MM.1S (cell line): ENCODE data around the gene BRICD5.

Experiments used
- EZH2 ChIP-seq: fragments of 300-600 bp; sonication (generic); optimal IDR thresholded peaks from 2 replicates; pipeline ENCODE3; 2017; ENCODE audit warnings: low read depth, mild to moderate bottlenecking, antibody characterized with exemption, low read length, mixed read lengths
- EZH2phosphoT487 ChIP-seq: fragments of 300-600 bp; sonication (generic); IDR thresholded peaks from 2 replicates; pipeline ENCODE4 v1.6.1; 2018; ENCODE audit warnings: antibody characterized with exemption, low read length
- TF ChIP-seq, protein P1 (sequence below): fragments of 300-600 bp; sonication (generic); IDR thresholded peaks from 2 replicates; pipeline ENCODE4 v1.5.1; 2016; ENCODE audit warnings: antibody characterized with exemption, low read length, mixed read lengths

DNA sequence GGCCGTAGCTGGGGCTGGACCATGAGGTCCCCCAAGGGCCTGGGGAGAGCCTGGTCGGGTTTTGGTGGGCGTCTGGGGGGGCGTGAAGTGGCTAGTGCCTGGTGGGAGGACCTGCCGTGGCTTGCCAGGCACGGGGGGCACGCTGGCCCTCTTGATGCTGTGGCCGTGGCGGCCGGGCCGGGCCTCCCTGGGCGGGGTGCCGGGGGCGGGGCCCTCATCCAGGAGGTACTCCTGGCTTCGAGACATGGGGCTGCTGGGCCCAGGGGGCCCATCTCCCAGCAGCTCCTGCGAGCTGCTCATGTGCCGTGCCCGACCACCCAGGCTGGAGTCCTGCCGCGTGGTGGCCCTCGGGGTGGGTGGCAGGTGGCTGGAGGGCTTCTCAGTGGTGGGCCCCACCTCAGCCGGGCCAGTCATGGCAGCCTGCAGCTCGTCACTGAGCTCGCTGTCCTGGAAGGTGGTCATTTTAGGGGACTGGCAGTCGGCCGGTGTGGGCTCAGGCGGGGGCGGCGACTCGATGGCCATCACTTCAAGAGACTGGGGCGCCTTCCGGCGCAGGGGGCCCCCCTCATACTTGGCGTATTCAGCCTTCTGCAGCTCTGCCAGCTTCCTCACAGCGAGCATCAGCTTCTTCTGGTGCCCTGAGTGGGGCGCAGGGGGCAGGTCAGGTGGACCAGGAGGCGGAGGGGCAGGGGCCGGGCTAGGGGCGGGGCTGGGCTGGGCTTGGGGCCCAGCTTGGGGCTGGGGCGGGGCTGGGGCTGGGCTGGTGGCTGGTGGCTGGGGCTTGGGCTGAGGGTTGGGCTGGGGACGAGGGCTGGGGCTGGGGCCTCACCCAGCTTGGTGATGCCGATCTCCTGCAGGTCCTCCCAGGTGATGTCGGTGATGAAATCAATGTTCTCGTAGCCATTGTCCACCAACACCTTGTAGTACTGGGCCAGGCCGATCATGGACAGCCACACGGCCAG is 29.4 kb downstream of the BRICD5 start:
- TF ChIP-seq, protein P1, sequence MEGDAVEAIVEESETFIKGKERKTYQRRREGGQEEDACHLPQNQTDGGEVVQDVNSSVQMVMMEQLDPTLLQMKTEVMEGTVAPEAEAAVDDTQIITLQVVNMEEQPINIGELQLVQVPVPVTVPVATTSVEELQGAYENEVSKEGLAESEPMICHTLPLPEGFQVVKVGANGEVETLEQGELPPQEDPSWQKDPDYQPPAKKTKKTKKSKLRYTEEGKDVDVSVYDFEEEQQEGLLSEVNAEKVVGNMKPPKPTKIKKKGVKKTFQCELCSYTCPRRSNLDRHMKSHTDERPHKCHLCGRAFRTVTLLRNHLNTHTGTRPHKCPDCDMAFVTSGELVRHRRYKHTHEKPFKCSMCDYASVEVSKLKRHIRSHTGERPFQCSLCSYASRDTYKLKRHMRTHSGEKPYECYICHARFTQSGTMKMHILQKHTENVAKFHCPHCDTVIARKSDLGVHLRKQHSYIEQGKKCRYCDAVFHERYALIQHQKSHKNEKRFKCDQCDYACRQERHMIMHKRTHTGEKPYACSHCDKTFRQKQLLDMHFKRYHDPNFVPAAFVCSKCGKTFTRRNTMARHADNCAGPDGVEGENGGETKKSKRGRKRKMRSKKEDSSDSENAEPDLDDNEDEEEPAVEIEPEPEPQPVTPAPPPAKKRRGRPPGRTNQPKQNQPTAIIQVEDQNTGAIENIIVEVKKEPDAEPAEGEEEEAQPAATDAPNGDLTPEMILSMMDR, result no peak
- no peak for TF ChIP-seq EZH2
- no peak for TF ChIP-seq EZH2phosphoT487
